OCI-LY7 (cell line): ENCODE results near the gene HAAO.

Experiments
- EZH2phosphoT487 ChIP-seq: fragments of 200-600 bp; sonication (generic); IDR thresholded peaks from 2 replicates; pipeline ENCODE4 v1.6.1; 2018; ENCODE audit warnings: low read depth, borderline replicate concordance, mild to moderate bottlenecking, mixed run types, antibody characterized with exemption, low read length, moderate library complexity, mixed read lengths
- TF ChIP-seq, protein P1 (sequence below): fragments of 200-600 bp; sonication (generic); conservative IDR thresholded peaks from 2 replicates; pipeline ENCODE4 v1.5.1; 2014; ENCODE audit warnings: mild to moderate bottlenecking, antibody characterized with exemption, low read length, moderate library complexity, mixed read lengths

DNA sequence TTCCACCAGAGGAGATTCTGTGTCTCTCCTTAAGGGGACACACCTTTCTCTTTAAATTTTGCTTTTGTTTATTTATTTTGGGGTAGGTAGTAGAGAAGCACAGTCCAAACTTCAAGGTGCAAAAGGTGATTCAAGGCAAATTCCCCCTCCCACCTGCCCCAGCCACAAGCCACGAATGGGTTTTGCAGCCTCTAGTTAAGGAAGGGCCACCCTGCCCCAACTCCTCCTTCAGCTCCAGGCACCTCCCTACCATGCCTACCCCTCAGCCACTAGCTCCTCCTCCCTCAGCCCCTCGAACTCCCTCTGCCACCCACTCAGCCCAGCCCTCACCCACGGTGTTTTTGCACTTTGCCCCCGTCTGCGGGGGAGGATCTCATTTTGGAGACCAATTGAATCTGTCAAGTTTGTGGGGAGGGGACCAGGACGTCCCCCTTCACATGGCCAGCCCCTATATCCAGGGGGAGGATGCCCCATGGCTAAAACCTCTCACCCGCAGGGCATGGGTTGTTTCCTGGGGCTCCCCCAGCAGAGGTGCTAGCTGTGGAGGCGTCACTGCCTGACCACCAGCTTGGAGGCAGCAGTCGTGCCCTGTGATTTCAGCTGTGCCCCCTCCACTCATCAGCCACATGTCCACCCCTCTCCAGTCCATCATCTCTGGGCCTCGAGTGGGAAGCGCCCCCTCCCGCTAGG is 4.5 kb downstream of the HAAO start:
- TF ChIP-seq, protein P1, sequence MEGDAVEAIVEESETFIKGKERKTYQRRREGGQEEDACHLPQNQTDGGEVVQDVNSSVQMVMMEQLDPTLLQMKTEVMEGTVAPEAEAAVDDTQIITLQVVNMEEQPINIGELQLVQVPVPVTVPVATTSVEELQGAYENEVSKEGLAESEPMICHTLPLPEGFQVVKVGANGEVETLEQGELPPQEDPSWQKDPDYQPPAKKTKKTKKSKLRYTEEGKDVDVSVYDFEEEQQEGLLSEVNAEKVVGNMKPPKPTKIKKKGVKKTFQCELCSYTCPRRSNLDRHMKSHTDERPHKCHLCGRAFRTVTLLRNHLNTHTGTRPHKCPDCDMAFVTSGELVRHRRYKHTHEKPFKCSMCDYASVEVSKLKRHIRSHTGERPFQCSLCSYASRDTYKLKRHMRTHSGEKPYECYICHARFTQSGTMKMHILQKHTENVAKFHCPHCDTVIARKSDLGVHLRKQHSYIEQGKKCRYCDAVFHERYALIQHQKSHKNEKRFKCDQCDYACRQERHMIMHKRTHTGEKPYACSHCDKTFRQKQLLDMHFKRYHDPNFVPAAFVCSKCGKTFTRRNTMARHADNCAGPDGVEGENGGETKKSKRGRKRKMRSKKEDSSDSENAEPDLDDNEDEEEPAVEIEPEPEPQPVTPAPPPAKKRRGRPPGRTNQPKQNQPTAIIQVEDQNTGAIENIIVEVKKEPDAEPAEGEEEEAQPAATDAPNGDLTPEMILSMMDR, result no peak
- no peak for TF ChIP-seq EZH2phosphoT487
